Stimulated activated CD4-positive, alpha-beta T cell treated with anti-CD3 and anti-CD28 coated beads, TNF-alpha, amount 100 ng/mL, for 1 hour (primary cell): ENCODE data around the gene RERE.
"Not testable (repeated sequence)": the region's sequence is repeated elsewhere in the genome, so short reads cannot be mapped to it uniquely, and the experiment has no call there.

ENCODE experiments used
- DNase-seq, 3 donors: peaks; one replicate each; pipeline ENCODE4 v3.0.0-alpha.2; 2020; ENCODE audit warnings: low read depth in 3 of 3, low spot score in 1 of 3

RERE gene

DNA sequence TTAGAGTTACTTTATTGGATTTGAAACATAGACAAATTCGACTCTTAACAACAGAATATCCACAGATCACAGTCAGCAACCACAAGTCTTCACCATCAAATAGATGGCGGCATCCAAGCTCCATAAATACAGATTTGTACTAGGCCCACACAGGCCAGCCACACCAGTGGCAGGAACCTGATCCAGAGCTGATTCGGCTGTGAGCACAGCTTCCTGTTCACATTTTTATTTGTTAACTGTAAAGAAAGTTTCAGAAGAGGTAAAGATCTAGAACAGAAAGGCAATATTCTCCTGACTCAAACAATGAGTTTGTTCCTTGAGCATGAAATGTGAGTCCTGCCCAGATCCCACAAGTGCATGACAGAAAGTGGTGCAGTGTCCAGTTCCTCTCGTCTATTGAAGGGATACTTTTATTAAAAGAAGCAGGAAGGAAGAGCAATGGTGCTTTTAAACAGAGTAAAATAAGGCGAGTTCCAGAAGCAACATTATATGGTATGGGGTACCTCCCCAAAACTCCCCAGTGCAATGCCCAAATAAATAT is 293.7 kb downstream of the RERE start:
- no peak for DNase-seq

DNA sequence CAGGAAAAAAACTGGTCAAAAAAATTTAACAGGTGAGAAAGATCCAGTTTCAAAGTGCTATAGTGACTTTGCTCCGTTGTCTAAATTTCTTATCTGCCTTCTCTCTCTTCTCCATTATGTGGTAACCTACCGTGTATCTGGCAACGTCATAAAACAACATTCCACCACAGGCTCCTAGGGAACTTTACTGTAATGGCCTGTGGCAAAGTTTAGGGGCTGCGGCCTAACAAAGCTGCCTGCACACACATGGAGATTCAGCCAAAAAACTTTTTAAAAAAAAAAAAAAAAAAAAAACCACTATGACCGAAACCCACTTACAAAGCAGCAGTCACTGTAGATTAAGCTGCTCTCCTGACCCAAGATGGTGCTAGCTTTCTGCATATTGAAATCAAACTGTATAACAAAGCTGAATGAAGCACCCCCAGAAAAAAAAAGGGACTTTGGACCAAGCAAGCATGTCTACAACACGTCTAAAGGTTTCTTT is 296.9 kb downstream of the RERE start:
- DNase-seq = no peak

DNA sequence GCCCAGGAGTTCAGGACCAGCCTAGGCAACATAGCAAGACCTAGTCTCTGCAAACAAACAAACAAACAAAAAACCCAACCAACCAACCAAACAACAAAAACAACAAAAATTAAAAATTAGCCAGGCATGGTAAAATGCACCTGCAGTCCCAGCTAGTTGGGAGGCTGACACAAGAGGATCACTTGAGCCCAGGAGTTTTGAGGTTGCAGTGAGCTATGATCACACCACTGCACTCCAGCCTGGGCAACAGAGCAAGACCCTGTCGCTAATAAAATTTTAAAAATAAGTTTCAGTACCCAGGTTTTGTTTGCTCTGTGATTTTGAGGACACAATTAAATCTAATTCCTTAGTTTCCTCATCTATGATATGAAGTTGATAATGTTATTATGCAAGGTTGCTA is 298.3 kb downstream of the RERE start:
- no peak for DNase-seq

DNA sequence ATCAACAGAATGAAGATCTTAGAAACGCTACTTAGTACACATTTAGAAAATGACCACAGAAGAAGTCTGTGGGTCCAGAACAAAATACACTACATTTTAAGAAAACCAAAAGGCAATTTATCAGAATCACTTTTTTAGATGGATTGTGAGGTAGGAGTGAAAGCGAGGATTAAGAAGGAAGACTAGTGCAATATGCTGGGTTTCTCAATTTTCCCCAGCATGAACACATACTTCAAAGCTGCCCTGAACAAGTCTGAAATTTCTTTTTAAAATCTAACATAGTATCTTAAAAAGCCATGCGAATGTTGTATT is 299.0 kb downstream of the RERE start:
- no peak for DNase-seq

DNA sequence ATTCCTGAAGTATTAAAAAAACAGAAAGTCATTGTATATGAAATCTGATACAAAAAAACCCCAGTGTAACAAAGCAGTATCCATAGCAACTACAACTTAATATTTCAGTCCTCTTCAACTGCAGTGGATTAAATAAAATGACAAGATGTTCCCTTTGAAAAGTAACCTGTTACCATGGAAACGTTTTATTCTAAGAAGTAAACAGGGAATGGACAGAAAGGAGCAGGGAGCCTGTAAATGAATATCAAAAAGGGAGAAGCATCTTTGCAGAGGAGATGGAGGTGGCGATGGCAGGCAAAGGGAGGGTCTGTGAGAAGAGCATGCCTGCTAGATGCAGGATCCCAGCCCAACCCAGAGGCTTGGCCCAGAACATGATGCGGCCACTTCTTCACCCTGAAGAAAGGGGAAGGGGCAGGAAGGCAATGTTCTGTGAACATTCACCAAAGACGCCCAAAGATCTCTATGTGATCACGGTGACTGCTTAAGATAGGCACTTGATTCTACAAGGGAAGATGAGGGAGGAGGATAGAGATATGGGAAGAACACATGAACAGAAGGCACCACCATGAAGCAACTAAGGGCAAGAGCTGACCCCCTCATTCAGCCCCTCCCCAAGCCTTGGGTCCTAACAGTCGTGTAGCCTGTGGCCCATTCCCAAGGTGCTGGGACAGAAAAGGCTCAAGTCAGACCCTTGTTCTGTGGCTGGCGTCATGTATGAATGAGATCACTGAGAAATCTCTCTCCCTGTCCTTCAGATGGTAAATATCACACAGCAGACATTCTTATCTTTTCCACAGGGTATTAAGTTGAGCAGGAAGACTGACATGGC is 299.6 kb downstream of the RERE start:
- DNase-seq = no peak

- no peak for DNase-seq
Observed at GRCh38 chr1:8516793-8517556, 300.5 kb downstream of the RERE start.

DNA sequence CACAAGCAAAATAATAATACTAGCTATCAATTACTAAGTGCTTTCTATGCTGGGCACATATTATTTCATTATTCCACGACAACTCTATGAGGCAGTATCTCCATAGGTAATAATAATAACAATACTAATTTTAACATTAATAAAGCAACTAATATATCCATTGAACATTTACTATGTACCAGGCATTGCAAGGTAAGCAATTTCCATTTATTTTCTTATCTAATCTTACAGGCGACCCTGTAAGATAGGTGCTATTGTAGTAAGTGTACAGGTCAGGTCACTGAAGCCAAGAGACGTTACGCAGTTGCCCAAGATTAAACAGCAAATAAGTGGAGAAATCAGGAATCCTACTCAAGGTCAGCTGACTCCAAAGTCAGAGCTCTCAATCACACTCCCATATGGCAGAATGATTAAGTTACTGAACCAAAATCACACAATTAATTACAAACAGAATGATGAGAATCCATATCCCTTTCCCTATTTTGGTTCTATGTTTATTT is 301.1 kb downstream of the RERE start:
- DNase-seq = no peak

DNA sequence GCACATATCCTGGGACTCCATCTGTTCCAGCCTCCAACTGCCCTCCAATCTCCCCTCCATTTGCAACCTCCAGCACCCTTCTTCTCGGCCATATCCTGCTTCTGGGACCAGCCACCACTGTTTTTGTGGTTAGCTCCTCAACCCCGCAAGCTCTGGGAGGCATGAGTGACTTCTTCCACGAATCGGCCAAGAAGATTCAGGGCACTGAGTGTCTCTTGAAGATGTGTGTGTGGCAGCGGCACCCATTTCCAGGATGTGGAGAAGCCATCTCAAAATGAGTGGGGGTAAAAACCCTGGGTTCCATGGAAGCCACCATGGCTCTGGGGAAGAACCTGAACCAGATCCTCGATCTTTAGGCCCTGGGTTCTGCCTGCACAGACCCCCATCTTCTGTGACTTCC is 304.9 kb downstream of the RERE start:
- no peak for DNase-seq

DNA sequence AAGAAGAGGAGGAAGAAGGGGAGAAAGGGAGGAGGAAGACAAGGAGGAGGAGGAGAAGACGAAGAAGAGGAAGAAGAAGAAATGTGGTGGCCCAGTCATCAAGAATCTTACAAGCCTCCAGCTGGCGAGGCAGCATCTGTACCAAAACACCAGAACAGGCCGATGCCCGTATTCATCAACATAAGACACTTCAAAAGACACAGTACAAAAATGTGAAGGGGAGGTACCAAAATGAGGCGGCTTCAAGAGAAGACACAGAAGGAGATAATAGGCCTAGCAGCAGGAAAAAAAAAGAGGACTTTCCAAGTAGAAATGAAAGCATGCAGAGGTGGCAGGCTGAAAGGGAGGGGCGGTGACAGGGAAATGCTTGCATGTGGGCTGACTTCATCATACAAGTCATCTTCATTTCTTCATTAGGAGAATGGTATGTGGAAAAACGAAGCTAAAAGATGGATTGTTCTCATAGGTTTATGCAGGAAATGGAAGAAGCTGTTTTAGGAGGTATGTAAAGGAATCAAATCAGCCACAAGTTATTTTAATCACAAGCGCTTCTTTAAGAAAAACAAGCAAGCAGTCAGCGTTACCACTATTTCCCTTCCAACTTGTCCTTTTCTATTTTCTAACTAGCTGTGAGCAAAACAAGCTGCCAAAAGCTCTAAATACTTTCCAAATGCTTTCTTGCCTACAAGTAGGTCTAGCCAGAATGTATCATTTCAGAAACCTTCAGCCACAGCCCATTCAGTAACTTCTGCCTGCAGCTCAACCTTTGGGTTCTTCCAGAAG is 307.2 kb downstream of the RERE start:
- peak in 2 of 3 donors; percentile 12 to 41 for DNase-seq

DNA sequence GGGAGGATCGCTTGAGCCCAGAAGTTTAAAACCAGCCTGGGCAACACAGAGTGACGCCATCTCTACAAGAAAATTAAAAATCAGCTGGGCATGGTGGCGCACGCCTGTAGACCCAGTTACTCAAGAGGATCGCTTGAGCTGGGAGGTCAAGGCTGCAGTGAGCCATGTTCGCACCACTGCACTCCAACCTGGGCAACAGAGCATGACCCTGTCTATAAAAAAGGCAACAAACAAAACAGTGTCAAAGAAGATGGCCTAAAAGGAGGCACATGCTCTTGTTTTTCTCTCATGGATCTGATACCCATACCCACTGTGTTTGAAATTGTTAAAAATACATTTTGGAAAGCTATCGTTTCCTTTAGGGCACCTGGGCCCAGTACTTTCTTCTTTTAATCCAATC is 307.9 kb downstream of the RERE start:
- no peak for DNase-seq

- no peak for DNase-seq
Observed at GRCh38 chr1:8506995-8507615, 310.3 kb downstream of the RERE start.

GRCh38 chr1:8506456-8506855 is 311.0 kb downstream of the RERE start:
- DNase-seq = no peak

GRCh38 chr1:8503842-8504241 is 313.6 kb downstream of the RERE start:
- no peak for DNase-seq

DNA sequence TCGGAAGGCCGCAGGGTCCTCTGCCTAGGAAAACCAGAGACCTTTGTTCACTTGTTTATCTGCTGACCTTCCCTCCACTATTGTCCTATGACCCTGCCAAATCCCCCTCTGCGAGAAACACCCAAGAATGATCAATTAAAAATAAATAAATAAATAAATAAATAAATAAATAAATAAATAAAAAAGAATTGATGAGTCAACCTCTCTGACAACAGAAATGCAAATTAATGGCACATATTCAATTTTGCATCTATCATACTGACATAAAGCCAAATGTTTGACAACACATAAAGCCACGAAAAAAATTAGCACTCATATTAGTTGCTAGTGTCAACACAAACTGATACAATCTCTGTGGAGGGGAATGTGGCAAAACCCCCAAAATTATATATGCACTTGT is 314.5 kb downstream of the RERE start:
- not testable (repeated sequence) for DNase-seq

DNA sequence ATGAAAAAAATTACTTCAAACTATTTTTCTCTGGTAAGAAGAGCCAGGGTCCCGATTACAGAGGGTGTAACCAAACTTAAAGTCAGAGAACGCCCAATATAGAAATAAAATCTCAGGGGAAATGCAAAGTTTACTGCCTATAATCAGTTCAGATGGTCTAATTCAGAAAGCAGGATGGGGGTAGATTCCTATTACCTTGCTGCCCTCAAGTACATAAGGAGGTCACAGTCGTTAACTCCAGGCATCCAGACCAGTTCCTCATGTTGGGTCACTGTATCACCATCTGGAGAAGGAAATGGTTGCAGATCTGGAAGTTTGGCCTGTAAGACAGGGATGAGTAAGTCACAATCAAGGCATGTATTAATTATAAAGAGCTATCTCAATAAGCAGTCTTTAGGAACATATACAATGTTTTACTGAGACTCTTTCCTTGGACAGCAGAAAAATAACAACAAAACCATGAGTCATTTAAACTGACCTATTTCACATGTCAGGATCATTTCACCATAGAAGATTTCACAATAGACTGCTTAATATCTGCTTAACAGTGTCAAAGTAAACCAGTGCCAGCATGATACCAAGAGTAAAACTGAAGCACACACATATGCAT is 320.1 kb downstream of the RERE start:
- DNase-seq = no peak

DNA sequence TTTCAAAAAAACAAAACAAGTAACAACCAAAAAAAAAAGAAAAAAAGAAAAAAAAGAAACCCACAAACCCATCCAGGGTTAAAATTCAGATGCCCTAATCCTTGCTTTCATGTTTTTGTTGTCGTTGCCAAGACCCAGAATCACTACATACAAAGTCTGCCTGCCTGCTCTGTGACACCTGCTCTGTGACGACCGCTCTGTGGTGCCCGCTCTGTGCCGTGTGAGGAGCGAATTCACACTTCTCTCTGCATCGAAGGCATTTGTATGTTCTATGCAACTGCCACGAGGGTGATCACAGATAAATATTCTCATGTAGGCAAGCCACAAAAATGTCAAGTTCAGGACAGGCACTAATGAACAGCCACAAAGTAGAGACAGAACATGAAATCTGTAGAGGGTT is 321.0 kb downstream of the RERE start:
- no peak for DNase-seq

GRCh38 chr1:8495928-8496401 is 321.5 kb downstream of the RERE start:
- no peak for DNase-seq

GRCh38 chr1:8494681-8495080 is 322.8 kb downstream of the RERE start:
- no peak for DNase-seq

GRCh38 chr1:8493916-8494540 is 323.4 kb downstream of the RERE start:
- DNase-seq = no peak

- no peak for DNase-seq
Observed at GRCh38 chr1:8487249-8487648, 330.2 kb downstream of the RERE start.
